ENCODE data around the gene TRIO. TPM values are rescaled to one million over a fixed set of nuclear protein-coding genes. Genes with fewer than 3 reads are reported as not detected.

Gene TRIO
- total and polyA plus RNA-seq, 8 donors, result 84.4 to 151 (median 93.7) TPM

GRCh38 chr5:14210729-14211128 is 67.6 kb downstream of the TRIO start:
- no peak for DNase-seq
- Histone ChIP-seq H3K4me3 (no peak overlapping the region), H3K9me3 (no peaks in the 10 kb centered on the region), H3K36me3 (no peaks in the 10 kb centered on the region), H3K27ac (no peak overlapping the region), H3K27me3 (no peaks in the 10 kb centered on the region), H3K4me1 (peaks cover 22 to 78% of the 10 kb centered on the region in 2 donors)
- no peak for ATAC-seq
- TF ChIP-seq, protein P1, sequence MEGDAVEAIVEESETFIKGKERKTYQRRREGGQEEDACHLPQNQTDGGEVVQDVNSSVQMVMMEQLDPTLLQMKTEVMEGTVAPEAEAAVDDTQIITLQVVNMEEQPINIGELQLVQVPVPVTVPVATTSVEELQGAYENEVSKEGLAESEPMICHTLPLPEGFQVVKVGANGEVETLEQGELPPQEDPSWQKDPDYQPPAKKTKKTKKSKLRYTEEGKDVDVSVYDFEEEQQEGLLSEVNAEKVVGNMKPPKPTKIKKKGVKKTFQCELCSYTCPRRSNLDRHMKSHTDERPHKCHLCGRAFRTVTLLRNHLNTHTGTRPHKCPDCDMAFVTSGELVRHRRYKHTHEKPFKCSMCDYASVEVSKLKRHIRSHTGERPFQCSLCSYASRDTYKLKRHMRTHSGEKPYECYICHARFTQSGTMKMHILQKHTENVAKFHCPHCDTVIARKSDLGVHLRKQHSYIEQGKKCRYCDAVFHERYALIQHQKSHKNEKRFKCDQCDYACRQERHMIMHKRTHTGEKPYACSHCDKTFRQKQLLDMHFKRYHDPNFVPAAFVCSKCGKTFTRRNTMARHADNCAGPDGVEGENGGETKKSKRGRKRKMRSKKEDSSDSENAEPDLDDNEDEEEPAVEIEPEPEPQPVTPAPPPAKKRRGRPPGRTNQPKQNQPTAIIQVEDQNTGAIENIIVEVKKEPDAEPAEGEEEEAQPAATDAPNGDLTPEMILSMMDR (IDR thresholded peaks at IDR 0.05), result no peak
- intact Hi-C loops (cut with DNase I), result no loop called here

DNA sequence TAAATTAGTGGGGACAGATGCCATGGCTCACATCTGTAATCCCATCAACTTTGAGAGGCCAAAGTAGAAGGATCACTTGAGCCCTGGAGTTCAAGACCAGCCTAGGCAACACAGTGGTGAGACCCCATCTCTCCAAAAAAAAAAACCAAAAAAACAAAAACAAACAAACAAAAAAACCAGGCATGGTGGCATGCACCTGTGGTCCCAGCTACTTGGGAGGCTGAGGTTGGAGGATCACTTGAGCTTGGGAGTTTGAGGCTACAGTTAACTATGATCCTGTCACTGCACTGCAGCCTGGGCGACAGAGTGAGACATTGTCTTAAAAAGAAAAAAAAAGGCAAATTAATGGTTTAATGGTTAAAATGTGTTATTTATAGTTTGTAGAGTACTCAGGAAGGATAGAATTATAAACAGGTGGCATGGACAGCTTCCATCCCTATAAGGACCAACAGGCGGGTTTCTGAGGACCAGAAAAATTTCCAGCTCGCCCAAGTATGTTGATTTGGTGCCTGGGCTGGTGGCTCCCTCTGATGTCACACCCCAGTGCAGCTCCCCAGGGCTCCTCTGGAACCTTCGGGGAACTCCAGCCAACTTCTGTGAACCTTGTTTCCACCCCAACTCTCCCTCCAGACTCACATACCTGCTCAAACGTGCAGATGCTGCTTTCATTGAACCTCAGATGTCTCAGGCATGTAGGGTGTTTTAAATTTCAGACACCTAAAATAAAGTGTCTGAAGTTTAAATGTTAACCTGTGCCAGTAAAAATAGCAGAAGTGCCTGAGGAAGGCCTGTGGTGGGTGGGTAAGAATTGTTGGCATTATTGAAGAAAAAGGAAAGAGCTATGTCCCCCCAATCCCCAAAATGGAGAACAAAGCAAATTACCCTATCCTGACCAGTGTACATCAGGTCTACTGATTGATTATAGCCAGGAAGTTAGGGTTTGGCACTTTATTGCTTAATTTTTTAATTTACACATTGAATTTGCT is 69.0 kb downstream of the TRIO start:
- DNase-seq, result no peak
- intact Hi-C loops (cut with DNase I), result no loop called here
- H3K4me1 ChIP-seq, result peaks cover 22 to 71% of the 10 kb centered on the region in 2 donors

DNA sequence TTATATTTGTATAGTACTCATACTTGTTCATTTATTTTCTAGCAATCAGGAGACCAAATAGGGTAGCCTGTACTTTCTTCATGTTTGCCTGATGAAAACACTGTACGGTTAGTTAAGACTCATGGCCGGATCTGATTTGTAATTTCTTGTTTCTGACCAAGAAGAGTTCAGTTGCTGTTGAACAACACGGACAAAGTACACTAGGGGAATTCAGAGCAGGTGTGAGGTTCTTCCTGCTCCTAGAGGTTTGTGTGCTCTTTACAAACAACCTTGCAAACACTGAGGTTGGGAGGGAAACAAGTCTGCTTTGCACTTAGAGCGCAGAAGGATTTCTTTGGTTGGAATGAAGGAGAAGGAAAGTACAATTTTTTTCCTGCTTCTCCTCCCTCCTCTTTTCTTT is 69.7 kb downstream of the TRIO start:
- H3K4me3 ChIP-seq, result no peak overlapping the region
- H3K4me1 ChIP-seq, result peaks cover 18 to 74% of the 10 kb centered on the region in 2 donors
- intact Hi-C loops (cut with DNase I), result no loop called here
- H3K27ac ChIP-seq, result peak overlapping the region; percentile 51
- no peaks in the 10 kb centered on the region for H3K36me3 ChIP-seq
- TF ChIP-seq, protein P1 (IDR thresholded peaks at IDR 0.05), result no peak
- H3K27me3 ChIP-seq, result no peaks in the 10 kb centered on the region
- DNase-seq (no peak), ATAC-seq (peak; percentile 13)
- H3K9me3 ChIP-seq, result no peaks in the 10 kb centered on the region

More for the DNA sequence above, 69.0 kb downstream of the TRIO start:
- Histone ChIP-seq H3K27ac (peak overlapping the region; percentile 51), H3K9me3 (no peaks in the 10 kb centered on the region), H3K27me3 (no peaks in the 10 kb centered on the region), H3K36me3 (no peaks in the 10 kb centered on the region), H3K4me3 (no peak overlapping the region)
- ATAC-seq, result peak; percentile 3
- TF ChIP-seq, protein P1 (IDR thresholded peaks at IDR 0.05), result no peak

DNA sequence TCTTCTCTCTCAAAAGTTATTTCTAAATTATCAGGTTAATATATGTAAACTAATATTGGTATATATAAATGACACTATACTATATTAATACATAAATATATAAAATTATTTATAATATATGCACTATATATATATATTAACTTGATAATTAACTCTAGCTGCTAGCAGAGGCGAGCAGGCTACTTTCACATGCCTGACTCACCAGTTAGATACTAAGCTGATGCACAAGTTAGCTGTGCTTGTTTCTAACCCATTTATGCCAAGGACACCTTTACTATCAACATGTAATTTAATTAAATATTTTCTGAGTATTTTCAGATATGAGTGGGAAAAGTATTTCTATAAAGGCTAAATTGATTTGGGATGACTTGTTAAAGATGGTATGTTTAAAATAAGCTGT is 70.1 kb downstream of the TRIO start:
- peaks cover 20 to 74% of the 10 kb centered on the region in 2 donors for H3K4me1 ChIP-seq
- TF ChIP-seq, protein P1 (IDR thresholded peaks at IDR 0.05), result no peak
- H3K9me3 ChIP-seq, result no peaks in the 10 kb centered on the region
- H3K27me3 ChIP-seq, result no peaks in the 10 kb centered on the region
- H3K36me3 ChIP-seq, result no peaks in the 10 kb centered on the region
- H3K27ac ChIP-seq, result peak overlapping the region; percentile 51
- intact Hi-C loops (cut with DNase I), result no loop called here
- H3K4me3 ChIP-seq, result no peak overlapping the region
- DNase-seq (no peak), ATAC-seq (no peak)

DNA sequence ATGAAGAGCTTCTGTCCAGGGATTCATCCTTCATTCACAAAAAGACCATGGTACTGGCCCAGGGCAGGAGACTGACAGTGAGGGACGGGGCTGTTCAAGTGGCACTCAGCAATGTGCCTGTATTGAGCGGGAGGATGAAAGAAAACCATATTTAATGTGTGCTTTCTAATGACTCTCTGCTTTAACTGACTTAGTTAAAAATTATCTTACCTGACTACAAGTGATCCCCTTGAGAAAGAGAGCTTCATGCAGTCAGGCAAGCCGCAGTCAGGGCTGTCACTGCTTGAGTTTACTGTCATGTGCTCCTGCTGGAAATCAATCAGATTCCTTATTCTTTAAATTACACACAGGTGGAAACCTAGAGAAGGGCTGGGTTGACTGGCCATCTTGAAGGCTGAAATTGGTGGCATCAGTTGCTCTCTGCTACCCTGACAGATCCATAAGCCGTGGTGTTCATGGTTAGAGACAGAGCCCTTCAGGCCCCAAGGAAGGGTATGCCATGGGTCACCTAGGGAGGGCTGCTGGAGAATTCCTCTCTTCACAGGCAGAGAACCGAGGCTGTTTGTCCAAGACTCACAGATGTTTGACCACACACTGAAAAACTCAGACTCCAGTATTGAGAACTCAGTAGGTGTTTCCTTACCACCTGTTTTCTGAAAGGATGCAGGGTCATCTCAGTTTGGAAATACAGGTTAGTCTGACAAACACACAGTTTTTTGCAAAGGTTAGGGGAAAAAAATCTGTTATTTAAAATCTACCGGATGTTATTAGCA is 70.9 kb downstream of the TRIO start:
- intact Hi-C loops (cut with DNase I), result no loop called here
- no peaks in the 10 kb centered on the region for H3K27me3 ChIP-seq
- no peaks in the 10 kb centered on the region for H3K9me3 ChIP-seq
- H3K27ac ChIP-seq, result peak overlapping the region; percentile 51 to 54
- TF ChIP-seq, protein P1 (IDR thresholded peaks at IDR 0.05), result no peak
- DNase-seq, result no peak
- H3K4me1 ChIP-seq, result peaks cover 20 to 73% of the 10 kb centered on the region in 2 donors
- H3K4me3 ChIP-seq, result no peak overlapping the region
- ATAC-seq, result peak; percentile 31
- H3K36me3 ChIP-seq, result no peaks in the 10 kb centered on the region

Measured in left lung (tissue), 10 donors.